HG03175 (cell line): ENCODE measurements around the gene RAB25.
"Not testable (repeated sequence)": the region's sequence is repeated elsewhere in the genome, so short reads cannot be mapped to it uniquely, and the experiment has no call there.

Experiments
- ATAC-seq: cut with Tn5 transposase; IDR thresholded peaks from one replicate; pipeline ENCODE4 v1.9.1; 2021; ENCODE audit warnings: mild to moderate bottlenecking, moderate library complexity; ENCODE audit not compliant: unreplicated experiment

RAB25 gene

GRCh38 chr1:156115514-156116374, 54.8 kb downstream of the RAB25 start:
- ATAC-seq, result no peak

DNA sequence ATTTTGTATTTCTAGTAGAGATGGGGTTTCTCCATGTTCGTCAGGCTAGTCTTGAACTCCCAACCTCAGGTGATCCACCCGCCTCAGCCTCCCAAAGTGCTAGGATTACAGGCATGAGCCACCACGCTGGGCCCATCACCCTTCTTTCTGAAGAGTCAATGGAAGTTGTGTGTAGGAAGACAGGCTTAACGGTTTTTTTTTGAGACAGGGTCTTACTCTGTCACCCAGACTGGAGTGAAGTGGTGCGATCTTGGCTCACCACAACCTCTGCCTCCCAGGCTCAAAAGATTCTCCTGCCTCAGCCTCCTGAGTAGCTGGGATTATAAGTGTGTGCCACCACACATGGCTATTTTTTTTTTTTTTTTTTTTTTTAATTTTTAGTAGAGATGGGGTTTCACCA, 55.8 kb downstream of the RAB25 start:
- ATAC-seq, result not testable (repeated sequence)

DNA sequence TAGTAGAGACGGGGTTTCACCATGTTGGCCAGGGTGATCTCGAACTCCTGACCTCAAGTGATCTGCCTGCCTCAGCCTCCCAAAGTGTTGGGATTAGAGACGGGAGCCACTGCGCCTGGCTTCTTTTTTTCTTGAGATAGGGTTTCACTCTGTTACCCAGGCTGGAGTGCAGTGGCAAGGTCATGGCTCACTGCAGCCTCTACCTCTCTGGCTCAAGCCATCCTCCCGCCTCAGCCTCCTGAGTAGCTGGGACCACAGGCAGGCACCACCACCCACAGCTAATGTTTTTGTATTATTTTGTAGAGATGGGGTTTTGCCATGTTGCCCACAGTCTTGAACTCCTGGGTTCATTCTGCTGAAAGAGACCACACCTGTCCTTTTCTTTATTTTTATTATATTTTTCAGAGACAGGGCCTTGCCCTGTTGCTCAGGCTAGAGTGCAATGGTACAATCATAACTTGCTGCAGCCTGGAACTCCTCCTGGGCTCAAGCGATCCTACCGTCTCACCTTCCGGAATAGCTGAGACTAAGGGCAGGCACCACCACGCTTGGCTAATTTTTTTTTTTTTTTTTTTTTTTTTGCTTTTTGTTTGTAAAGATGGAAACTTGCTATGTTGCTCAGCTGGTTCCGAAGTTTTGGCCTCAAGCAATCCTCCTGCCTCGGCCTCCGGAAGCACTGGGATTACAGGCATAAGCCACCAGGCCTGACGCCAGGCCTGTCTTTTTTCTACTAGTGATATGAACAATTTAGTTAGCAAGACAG, 56.6 kb downstream of the RAB25 start:
- no peak for ATAC-seq

- ATAC-seq, result no peak
Observed at GRCh38 chr1:156118177-156118868, 57.4 kb downstream of the RAB25 start.

- ATAC-seq, result no peak
Observed at GRCh38 chr1:156119503-156120209, 58.7 kb downstream of the RAB25 start.
